ENCODE results near the gene SH3BP5L.
"Not testable (repeated sequence)": the region's sequence is repeated elsewhere in the genome, so short reads cannot be mapped to it uniquely, and the experiment has no call there.

The SH3BP5L gene

GRCh38 chr1:248850536-248851251 is 25.0 kb upstream of the SH3BP5L start:
- DNase-seq, result no peak

DNA sequence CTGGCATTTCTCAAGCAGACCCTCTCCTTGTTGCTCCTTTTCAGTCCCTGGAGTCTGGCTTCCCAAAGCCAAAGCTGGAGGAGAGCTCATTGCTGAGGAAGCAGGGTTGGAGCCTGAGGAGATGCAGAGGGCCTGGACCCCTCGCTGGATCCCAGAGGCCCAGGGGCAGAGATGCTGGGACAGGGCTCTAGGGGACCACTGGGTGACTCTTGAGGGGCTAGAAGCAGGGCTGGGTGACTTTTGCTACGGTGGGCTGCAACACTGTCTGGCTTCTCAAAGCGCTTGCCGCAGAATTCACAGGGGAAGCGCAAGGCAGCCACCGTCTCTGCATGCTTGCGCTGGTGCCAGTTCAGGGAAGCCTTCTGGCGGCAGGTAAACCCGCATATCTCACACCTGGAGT is 24.4 kb upstream of the SH3BP5L start:
- no peak for DNase-seq

DNA sequence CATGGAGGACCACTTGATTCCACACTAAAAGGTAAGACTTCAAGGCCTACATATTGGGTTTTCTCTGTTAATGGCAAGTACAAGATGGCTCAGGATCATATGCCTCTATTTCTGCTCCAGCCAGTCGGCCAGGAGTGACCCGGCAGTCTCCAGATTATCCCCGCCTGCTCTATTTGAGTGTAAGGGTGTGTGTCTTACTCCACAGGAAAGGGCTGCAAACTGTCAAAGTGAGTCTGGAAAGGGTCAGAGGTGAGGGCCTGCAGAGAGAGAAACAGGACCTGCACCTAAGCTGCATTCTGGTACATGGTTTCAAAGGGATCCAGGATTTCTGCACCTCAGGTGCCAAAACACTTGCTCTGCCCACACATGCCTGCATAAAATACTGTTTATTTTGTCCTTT is 23.9 kb upstream of the SH3BP5L start:
- DNase-seq, result no peak

DNA sequence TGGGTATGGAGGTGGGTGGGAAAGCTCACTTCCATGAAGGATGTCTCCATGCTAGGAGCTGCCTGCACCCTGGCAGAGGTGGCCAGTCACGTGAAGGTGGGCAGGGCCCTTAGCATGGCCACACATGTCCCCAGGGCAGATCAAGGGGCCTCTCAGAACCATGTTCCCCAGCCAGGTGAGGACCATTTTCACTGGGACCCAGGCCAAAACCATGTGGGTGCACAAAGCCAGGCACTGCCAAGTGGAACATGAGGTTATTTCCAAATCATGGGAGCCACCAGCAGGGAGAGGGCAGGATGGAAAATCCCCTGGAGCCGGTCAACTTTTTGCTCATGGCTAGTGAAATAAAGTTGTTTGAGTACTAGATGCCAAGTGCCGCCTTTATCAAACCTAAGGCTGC is 23.4 kb upstream of the SH3BP5L start:
- DNase-seq, result no peak

DNA sequence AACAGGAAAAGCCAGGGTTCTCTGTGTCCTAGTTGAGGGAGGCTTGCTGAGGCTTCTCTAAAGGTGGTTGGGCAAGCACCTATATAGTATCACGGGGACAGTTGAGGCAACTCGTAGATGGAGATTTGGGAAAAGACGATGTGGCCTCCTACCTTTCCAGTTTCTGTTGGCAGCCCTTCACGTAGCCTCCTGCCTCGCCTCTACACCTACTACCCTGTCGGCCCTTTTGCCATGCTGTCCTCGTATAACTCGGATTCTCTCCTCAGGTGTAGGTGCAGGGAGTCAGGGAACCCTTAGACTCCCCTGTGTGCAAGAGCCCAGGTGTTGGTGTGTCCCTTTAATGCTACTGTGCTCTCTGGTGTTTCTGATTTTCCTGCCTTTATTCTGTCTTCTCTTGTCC is 22.9 kb upstream of the SH3BP5L start:
- no peak for DNase-seq

- no peak for DNase-seq
These were observed 22.3 kb upstream of the SH3BP5L start for GRCh38 chr1:248847956-248848561.

DNA sequence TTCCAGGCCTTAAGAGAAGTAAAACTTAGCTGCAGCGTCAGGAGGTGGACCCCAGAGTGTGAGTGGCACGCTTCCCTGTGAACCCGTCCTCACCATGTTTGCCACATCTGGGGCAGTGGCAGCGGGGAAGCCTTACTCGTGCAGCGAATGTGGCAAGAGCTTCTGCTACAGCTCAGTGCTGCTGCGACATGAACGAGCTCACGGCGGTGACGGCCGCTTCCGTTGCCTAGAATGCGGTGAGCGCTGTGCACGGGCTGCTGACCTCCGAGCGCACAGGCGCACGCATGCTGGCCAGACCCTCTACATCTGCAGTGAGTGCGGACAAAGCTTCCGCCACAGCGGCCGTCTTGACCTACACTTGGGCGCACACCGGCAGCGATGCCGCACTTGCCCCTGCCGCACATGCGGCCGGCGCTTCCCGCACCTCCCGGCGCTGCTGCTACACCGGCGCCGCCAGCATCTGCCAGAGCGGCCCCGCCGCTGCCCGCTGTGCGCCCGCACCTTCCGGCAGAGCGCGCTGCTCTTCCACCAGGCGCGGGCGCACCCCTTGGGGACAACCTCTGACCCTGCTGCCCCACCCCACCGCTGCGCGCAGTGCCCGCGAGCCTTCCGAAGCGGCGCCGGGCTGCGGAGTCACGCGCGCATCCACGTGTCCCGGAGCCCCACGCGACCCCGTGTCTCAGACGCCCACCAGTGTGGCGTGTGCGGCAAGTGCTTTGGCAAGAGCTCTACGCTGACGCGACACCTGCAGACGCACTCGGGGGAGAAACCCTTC is 21.7 kb upstream of the SH3BP5L start:
- no peak for DNase-seq

DNA sequence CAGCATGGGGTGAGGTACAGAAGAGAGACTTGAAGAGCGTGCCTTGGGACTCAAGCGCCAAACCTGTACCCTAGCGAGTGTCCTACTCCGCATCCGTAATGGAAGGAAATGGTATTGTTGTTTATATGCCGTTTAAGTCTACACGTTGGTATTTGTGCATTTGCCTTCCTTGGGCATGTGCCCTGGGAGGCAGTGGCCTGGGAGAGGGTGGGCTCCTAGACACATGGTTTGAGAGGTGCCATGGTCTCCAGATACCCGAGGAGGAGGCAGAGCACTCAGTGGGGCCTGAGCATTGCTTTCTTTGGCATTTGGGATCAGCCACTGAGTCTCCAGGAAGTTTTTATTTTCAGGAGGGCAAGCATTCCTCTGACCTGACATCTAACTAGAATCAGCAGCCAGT is 18.8 kb upstream of the SH3BP5L start:
- no peak for DNase-seq

- no peak for DNase-seq
These were observed 18.0 kb upstream of the SH3BP5L start for GRCh38 chr1:248843687-248844086.

DNA sequence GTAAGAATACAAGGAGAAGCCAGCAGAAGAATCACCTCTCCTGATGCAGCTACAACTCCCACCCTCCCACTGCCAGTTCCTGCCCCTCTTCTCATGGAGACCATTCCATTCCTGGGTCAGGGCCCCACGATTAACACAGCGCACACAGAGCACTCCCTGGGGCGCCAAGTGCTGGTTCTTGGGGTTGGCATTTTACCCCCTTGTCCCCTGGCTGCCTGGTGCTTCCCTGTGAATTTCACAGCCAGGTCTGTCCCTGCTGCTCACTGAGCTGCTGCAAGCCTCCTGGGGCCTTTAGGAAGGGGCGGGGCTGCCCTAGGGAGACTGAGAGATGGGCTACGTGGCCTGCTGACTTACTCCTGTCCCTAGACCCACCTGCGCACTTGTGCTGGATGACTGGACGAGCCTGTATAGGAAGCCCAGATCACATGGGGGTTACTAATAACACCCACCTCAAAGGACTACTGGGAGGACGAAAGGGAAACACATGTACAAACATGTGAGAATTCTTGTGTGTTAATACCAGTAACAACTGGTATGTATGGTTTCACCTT is 17.1 kb upstream of the SH3BP5L start:
- DNase-seq, result no peak

DNA sequence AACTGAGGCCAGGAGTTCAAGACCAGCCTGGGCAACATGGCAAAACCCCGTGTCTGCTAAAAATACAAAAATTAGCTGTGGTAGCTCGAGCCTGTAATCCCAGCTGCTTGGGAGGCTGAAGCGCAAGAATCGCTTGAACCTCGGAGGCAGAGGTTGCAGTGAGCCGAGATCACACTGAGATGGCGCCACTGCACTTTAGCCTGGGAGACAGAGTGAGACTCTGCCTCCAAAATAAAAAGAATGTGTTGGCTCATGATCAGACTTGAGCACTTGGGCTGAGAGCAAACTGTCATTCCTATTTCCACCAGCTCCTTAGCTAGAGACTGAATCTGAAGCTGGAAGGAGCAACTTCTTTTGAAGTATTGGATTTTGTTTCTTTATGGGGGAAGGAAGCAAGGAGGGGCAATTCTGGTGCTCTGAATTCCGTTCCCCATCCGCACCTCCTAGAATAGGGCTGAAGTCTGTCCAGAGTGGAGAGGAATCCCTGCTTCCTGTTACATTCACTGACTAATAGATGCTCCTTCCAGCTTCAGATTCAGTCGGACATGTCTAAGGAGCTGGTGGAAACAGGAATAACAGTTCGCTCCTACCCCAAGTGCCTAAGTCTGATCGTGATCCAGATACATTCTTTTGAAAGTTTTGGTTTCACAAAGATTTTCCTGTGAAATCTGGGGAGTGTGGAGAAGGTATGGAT is 16.1 kb upstream of the SH3BP5L start:
- peak in 1 of 2 experiments; percentile 8 for DNase-seq

GRCh38 chr1:248840946-248841345 is 15.2 kb upstream of the SH3BP5L start:
- no peak for DNase-seq

DNA sequence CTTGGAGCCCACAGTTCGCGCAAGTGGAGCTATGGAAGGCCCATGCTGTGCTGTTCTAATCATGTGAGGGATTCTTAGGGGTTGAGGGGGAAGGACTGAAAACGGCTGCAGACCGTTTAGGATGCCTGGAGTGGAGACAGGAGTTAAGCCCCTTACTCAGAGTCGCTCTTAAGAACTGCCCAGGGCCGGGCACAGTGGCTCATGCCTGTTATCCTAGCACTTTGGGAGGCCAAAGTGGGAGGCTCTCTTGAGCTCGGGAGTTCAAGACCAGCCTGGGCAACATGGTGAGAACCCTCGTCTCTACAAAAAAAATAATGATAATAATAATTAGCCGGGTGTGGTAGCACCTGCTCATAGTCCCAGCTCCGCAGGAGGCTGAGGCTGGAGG is 13.4 kb upstream of the SH3BP5L start:
- no peak for DNase-seq

GRCh38 chr1:248838357-248839167 is 12.8 kb upstream of the SH3BP5L start:
- DNase-seq, result peak; percentile 64 to 83

DNA sequence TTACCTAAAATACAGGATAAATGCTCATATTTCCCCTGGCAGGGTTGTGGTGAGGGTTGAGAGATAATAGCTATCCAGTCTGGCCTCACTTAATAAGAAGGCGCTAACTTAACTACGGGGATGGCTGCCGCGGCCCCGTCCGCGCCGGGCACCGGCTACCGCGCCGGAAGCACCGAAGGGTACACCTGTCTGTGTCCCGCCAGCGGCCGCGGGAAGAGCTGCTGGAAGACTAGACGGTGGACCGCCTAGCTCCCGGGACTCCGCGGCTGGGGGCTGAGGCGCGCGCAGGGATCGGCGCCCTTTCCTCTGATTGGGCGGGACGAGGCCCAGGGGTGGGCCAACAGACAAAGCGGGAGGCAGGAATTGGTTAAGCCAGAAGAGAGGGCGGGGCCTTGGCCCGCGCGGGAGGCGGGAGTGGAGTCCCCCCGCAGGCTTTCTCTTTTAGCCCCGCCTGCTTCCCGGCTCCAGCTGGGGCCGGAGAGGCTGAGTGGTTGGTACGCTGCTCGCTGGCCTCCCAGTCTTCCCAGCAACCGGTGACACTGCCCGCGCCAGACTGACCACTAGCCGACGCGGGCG is 12.2 kb upstream of the SH3BP5L start, which contains the start of gene ZNF672:
Gene ZNF672, plus strand, starts transcription at position 444 of the 576 bp plus-strand sequence. CDS start 9,051 bp downstream, outside the sequence.
- peak; percentile 97 to 98 for DNase-seq

- peak in 1 of 2 experiments; percentile 18 for DNase-seq
These were observed 11.5 kb upstream of the SH3BP5L start for GRCh38 chr1:248837045-248837780.

- no peak for DNase-seq
These were observed 8.7 kb upstream of the SH3BP5L start for GRCh38 chr1:248834343-248834940.

- DNase-seq, result no peak
These were observed 6.1 kb upstream of the SH3BP5L start for GRCh38 chr1:248831842-248832241.

- DNase-seq, result not testable (repeated sequence)
These were observed 5.0 kb upstream of the SH3BP5L start for GRCh38 chr1:248830718-248831017.

DNA sequence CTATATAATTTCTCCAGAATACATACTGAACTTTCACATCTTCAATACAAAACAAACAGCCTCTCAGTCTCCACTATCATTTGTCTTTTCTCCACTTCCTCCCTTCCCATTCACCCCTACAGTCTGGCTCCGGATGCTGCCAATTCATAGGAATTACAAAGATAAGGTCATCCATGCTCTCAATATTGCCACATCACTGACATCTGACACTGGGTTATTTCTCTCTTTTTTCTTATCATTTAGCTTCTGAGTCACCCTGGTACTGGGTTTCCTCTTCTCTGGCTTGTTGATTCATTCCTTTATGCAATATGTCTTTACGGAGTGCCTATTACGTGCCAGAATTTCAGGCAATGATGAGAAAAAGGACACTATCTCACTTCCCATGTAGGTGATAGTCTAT is 3.1 kb upstream of the SH3BP5L start:
- DNase-seq, result no peak

DNA sequence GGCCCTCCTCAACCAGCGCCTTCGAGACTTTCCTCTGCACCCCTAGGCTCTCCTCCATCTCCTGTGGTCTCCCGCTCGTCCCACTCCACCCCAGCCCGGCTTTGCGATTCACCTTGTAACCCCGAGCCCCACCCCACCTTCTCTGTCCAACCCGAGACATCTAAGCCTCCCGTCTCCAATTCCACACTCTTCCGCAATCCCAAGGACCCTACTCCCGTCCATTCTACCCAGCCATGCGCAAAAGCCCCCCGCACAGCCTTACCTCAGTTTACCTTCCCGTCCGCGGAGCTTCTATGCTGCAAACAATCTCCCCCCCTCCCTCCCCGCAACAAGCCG is 174 bp downstream of the SH3BP5L start:
- DNase-seq, result no peak
